HepG2 (cell line): ENCODE measurements around the gene TEAD4. TPM values are rescaled to one million over a fixed set of nuclear protein-coding genes. Genes with fewer than 3 reads are reported as not detected.
A peak's percentile ranks its signal among the peaks of the same experiment; 100 is the strongest.

ENCODE experiments used
- BORCS8-MEF2B ChIP-seq: sonication (generic); formaldehyde crosslinking; IDR thresholded peaks from 2 replicates; pipeline ENCODE4 v1.8.0; 2022; ENCODE audit warnings: mild to moderate bottlenecking, missing genetic modification reagents
- ERF ChIP-seq: IDR thresholded peaks from 2 replicates; pipeline ENCODE4 v1.6.1; 2018; ENCODE audit warnings: missing biosample characterization, missing genetic modification reagents
- FOSL2 ChIP-seq: sonication (generic); formaldehyde crosslinking; IDR thresholded peaks from 2 replicates; pipeline ENCODE4 v1.4.0; 2020; ENCODE audit warnings: missing genetic modification reagents
- FOXO4 ChIP-seq: sonication (generic); formaldehyde crosslinking; conservative IDR thresholded peaks from 2 replicates; pipeline ENCODE4 v1.8.1; 2023; ENCODE audit warnings: missing genetic modification reagents
- GATAD1 ChIP-seq: IDR thresholded peaks from 2 replicates; pipeline ENCODE4 v1.6.1; 2016; ENCODE audit warnings: missing genetic modification reagents, missing compliant biosample characterization
- HCFC1 ChIP-seq: fragments of 150-350 bp; IDR thresholded peaks from 2 replicates; pipeline ENCODE4 v1.6.1; 2014; ENCODE audit warnings: low read depth, low read length
- KDM5B ChIP-seq: sonication (generic); formaldehyde crosslinking; IDR thresholded peaks from 2 replicates; pipeline ENCODE4 v1.4.0; 2020; ENCODE audit warnings: missing genetic modification reagents, mild to moderate bottlenecking, borderline replicate concordance
- MED1 ChIP-seq: sonication (generic); formaldehyde crosslinking; IDR thresholded peaks from 2 replicates; pipeline ENCODE4 v1.4.0; 2020; ENCODE audit warnings: missing genetic modification reagents
- NR1H2 ChIP-seq: sonication (generic); formaldehyde crosslinking; IDR thresholded peaks from 2 replicates; pipeline ENCODE4 v1.8.1; 2022; ENCODE audit warnings: low read depth, missing genetic modification reagents, borderline replicate concordance
- REST ChIP-seq, 2 experiments: IDR thresholded peaks; 2 replicates each; pipeline ENCODE4 v1.6.1; 2011 to 2012; ENCODE audit warnings: low read length in 2 of 2, borderline replicate concordance in 1 of 2, low read depth in 1 of 2, mild to moderate bottlenecking in 1 of 2, moderate library complexity in 1 of 2
- TFDP1 ChIP-seq: IDR thresholded peaks from 2 replicates; pipeline ENCODE4 v1.6.1; 2016; ENCODE audit warnings: missing compliant biosample characterization, missing genetic modification reagents, borderline replicate concordance
- ZBTB33 ChIP-seq: sonication (generic); formaldehyde crosslinking; IDR thresholded peaks from 2 replicates; pipeline ENCODE4 v1.4.0; 2020; ENCODE audit warnings: missing genetic modification reagents
- ZBTB38 ChIP-seq: sonication (generic); formaldehyde crosslinking; IDR thresholded peaks from 2 replicates; pipeline ENCODE4 v1.5.1; 2020; ENCODE audit warnings: mild to moderate bottlenecking, missing genetic modification reagents
- ZNF234 ChIP-seq: sonication (generic); formaldehyde crosslinking; conservative IDR thresholded peaks from 2 replicates; pipeline ENCODE4 v1.5.1; 2020; ENCODE audit warnings: mild to moderate bottlenecking, missing genetic modification reagents
- ZNF580 ChIP-seq: IDR thresholded peaks from 2 replicates; pipeline ENCODE4 v1.6.1; 2016; ENCODE audit warnings: low read depth, borderline replicate concordance
- polyA plus RNA-seq, 8 experiments: library from polyadenylated mRNA; depleted of rRNA in 3 of 8; stranded (reverse) in 7 of 8; unstranded in 1 of 8; fragments of >200 nt; fragmentation: Illumina TruSeq in 4 of 8; extraction: Trizol in 4 of 8; gene quantifications; 2 replicates each; pipeline versions ENCODE4 v1.2.1 to v1.2.3, GENCODE V29; 2011 to 2016; ENCODE audit warnings: low read depth in 4 of 8, missing spikeins in 1 of 8, mixed read lengths in 1 of 8; ENCODE audit not compliant: insufficient read depth in 1 of 8
- total RNA-seq, 5 experiments: library from RNA; depleted of rRNA; stranded (reverse); fragments of >200 nt; fragmentation: Illumina TruSeq; extraction: Trizol; gene quantifications; 2 replicates each; pipeline ENCODE4 v1.2.3, GENCODE V29; 2016; ENCODE audit warnings: low read depth in 1 of 5

The TEAD4 gene
- total and polyA plus RNA-seq, 2 of the 13 experiments (the other 11 are each of a cell fraction or from before 2014, with no cell fraction given), result 45.0 to 69.4 TPM

GRCh38 chr12:2944401-2945047, 14.7 kb upstream of the TEAD4 start (continued):
- TF ChIP-seq ZBTB38 (peak; percentile 60; the same call in 1 of the 2 replicates), TFDP1 (peak; percentile 46; the same call in 1 of the 2 replicates), KDM5B (CRISPR knock-in tag) (0 out of 2 replicates have a peak, but pooled peaks have one; percentile 36), BORCS8-MEF2B (0 out of 2 replicates have a peak, but pooled peaks have one; percentile 36), NR1H2 (CRISPR knock-in tag) (no peak), MED1 (no peak), ZNF234 (0 out of 2 replicates have a peak, but pooled peaks have one; percentile 49), ERF (CRISPR knock-in tag) (peak; percentile 40; the same call in 1 of the 2 replicates), ZBTB33 (CRISPR knock-in tag) (0 out of 2 replicates have a peak, but pooled peaks have one; percentile 9), REST (IDR thresholded peaks at IDR 0.05; ENCODE audit: borderline replicate concordance in 1 of 2, low read depth in 1 of 2, low read length in 2 of 2) (no peak), GATAD1 (peak; percentile 45; the same call in 1 of the 2 replicates), FOXO4 (CRISPR knock-in tag) (0 out of 2 replicates have a peak, but pooled peaks have one; percentile 16), ZNF580 (CRISPR knock-in tag) (0 out of 2 replicates have a peak, but pooled peaks have one; percentile 50), HCFC1 (no peak), FOSL2 (CRISPR knock-in tag) (0 out of 2 replicates have a peak, but pooled peaks have one; percentile 18)
